GM18870 (cell line): ENCODE measurements around the gene KMT2B.

Source experiments
- ATAC-seq: cut with Tn5 transposase; IDR thresholded peaks from one replicate; pipeline ENCODE4 v1.9.1; 2021; ENCODE audit warnings: moderate library complexity; ENCODE audit not compliant: unreplicated experiment

KMT2B gene

GRCh38 chr19:35725216-35725861 is 7.5 kb downstream of the KMT2B start:
- no peak for ATAC-seq

GRCh38 chr19:35727053-35727955 is 9.5 kb downstream of the KMT2B start:
- ATAC-seq: no peak

GRCh38 chr19:35727956-35728706 is 10.3 kb downstream of the KMT2B start:
- ATAC-seq: no peak

- no peak for ATAC-seq
These were observed 11.2 kb downstream of the KMT2B start for GRCh38 chr19:35729021-35729420.

GRCh38 chr19:35729763-35730162 is 12.0 kb downstream of the KMT2B start:
- ATAC-seq: no peak

GRCh38 chr19:35730326-35730725 is 12.5 kb downstream of the KMT2B start:
- ATAC-seq: no peak

GRCh38 chr19:35731353-35731752 is 13.6 kb downstream of the KMT2B start:
- ATAC-seq: no peak

- no peak for ATAC-seq
These were observed 14.1 kb downstream of the KMT2B start for GRCh38 chr19:35731779-35732405.

GRCh38 chr19:35732540-35733179 is 14.9 kb downstream of the KMT2B start:
- ATAC-seq: no peak

GRCh38 chr19:35733180-35734125 is 15.7 kb downstream of the KMT2B start:
- no peak for ATAC-seq

- ATAC-seq: no peak
These were observed 16.5 kb downstream of the KMT2B start for GRCh38 chr19:35734273-35734672.

- ATAC-seq: no peak
These were observed 17.1 kb downstream of the KMT2B start for GRCh38 chr19:35734889-35735288.

GRCh38 chr19:35736913-35737886 is 19.4 kb downstream of the KMT2B start:
- ATAC-seq: no peak

- no peak for ATAC-seq
These were observed 20.5 kb downstream of the KMT2B start for GRCh38 chr19:35738021-35738886.

GRCh38 chr19:35738887-35739229 is 21.1 kb downstream of the KMT2B start:
- ATAC-seq: no peak

GRCh38 chr19:35739275-35740107 is 21.7 kb downstream of the KMT2B start:
- ATAC-seq: no peak

- ATAC-seq: no peak
These were observed 22.3 kb downstream of the KMT2B start for GRCh38 chr19:35740108-35740422.
